WERI-Rb-1 (cell line): Measurements from ENCODE around the gene KREMEN1.

ENCODE experiments used
- DNase-seq: peaks from one replicate; pipeline ENCODE4 v3.0.0-alpha.2; 2020
- H3K27ac ChIP-seq: fragments of 250-450 bp; sonication (Bioruptor Pico); 2 replicates; pipeline ENCODE4 v1.5.1; 2020; ENCODE audit warnings: mild to moderate bottlenecking, moderate library complexity
- H3K27me3 ChIP-seq: fragments of 250-450 bp; sonication (Bioruptor Pico); 2 replicates; pipeline ENCODE4 v1.5.1; 2021; ENCODE audit warnings: mild to moderate bottlenecking, low read depth, moderate library complexity; ENCODE audit not compliant: insufficient read depth, severe bottlenecking
- H3K36me3 ChIP-seq: fragments of 250-450 bp; sonication (Bioruptor Pico); 2 replicates; pipeline ENCODE4 v1.5.1; 2020; ENCODE audit warnings: mild to moderate bottlenecking, moderate library complexity
- H3K4me3 ChIP-seq: 2 replicates; pipeline ENCODE4 v1.5.1; 2011; ENCODE audit warnings: low read depth, mild to moderate bottlenecking, control low read depth, low read length
- H3K9me3 ChIP-seq: fragments of 250-450 bp; sonication (Bioruptor Pico); 2 replicates; pipeline ENCODE4 v1.5.1; 2021; ENCODE audit warnings: mild to moderate bottlenecking, moderate library complexity; ENCODE audit not compliant: severe bottlenecking
- TF ChIP-seq, protein P1 (sequence below): IDR thresholded peaks from 2 replicates; pipeline ENCODE4 v1.5.1; 2011; ENCODE audit warnings: low read depth, mild to moderate bottlenecking, control low read depth, inconsistent platforms, low read length

The KREMEN1 gene

GRCh38 chr22:29200901-29201300, 128.1 kb downstream of the KREMEN1 start:
- Histone ChIP-seq H3K27me3 (no peaks in the 10 kb centered on the region), H3K27ac (no peak overlapping the region), H3K9me3 (no peaks in the 10 kb centered on the region), H3K36me3 (no peaks in the 10 kb centered on the region), H3K4me3 (no peak overlapping the region)
- no peak for DNase-seq
- TF ChIP-seq, protein P1, sequence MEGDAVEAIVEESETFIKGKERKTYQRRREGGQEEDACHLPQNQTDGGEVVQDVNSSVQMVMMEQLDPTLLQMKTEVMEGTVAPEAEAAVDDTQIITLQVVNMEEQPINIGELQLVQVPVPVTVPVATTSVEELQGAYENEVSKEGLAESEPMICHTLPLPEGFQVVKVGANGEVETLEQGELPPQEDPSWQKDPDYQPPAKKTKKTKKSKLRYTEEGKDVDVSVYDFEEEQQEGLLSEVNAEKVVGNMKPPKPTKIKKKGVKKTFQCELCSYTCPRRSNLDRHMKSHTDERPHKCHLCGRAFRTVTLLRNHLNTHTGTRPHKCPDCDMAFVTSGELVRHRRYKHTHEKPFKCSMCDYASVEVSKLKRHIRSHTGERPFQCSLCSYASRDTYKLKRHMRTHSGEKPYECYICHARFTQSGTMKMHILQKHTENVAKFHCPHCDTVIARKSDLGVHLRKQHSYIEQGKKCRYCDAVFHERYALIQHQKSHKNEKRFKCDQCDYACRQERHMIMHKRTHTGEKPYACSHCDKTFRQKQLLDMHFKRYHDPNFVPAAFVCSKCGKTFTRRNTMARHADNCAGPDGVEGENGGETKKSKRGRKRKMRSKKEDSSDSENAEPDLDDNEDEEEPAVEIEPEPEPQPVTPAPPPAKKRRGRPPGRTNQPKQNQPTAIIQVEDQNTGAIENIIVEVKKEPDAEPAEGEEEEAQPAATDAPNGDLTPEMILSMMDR: no peak

DNA sequence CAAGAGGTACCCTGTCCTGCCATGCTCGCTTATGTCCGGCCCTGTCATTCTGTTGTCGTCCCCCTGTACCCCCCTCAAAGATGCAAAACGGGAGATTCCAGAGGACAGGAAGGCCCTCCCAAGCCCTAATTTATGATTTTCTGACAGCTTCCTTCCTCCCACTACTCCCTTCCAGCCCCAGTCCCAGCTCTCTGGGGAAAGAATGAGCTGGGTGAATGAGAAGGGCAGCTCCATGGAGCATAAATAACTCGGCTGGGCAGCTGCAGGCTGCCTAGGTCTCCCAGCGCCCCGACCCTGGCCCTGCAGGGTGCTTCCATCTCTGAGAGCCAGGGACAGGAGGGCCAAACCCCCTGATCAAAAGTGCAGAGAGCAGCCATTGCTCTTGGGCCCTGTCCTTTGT, 128.9 kb downstream of the KREMEN1 start:
- Histone ChIP-seq H3K27ac (no peak overlapping the region), H3K4me3 (no peak overlapping the region)

DNA sequence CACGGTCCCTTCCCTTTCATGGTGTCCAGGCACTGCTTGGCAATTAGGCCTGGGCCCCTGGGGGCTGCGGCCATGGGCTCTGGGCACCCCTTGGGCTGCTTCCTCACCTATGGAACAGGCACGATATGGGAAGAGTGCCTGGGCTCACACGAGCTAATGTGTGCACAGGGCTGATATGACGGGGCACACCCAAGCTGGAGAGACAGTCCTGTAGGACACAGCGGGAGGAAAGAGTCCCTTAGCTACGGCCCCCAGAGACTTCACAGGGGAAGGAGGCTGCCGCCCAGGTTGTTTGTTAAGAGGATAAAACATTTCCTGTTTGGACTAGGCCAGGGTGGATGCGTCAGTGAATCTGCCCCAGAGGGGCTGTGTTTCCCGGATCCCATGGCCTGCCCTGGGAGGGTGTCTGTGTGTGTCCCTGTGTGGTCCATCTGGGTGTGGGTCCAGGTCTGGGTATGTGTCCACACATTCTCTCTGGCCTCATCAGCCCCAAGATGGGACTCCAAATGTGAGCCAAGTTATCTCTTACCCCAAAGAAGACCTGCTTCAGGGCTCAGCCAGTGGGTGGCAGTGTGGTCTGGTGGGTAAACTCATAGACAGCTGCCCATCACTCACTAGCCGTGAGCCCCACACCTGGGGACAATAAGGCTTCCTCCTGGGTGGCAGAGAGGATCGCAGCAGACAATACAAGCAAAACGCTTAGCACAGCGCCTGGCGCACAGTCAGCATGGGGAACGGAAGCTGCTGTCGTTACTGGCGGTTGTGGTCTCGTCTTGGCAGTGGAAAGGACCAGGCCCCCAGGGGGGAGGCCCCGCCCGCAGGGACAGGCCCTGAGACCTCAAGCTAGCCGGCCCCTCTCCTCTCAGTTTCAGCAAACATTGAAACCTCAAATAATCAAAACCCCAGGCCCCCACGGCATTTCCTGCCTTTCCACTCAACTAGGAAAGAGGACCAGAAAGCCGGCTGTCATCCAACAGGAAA, 129.7 kb downstream of the KREMEN1 start:
- Histone ChIP-seq H3K9me3 (no peaks in the 10 kb centered on the region), H3K27me3 (no peaks in the 10 kb centered on the region), H3K27ac (no peak overlapping the region), H3K36me3 (peaks cover 2% of the 10 kb centered on the region; the same call in 1 of the 2 replicates), H3K4me3 (no peak overlapping the region)
- peak; percentile 40 for DNase-seq
- TF ChIP-seq, protein P1: peak; percentile 65

More for the DNA sequence above, 128.9 kb downstream of the KREMEN1 start:
- Histone ChIP-seq H3K36me3 (no peaks in the 10 kb centered on the region), H3K27me3 (no peaks in the 10 kb centered on the region), H3K9me3 (no peaks in the 10 kb centered on the region)
- TF ChIP-seq, protein P1: no peak
- no peak for DNase-seq

DNA sequence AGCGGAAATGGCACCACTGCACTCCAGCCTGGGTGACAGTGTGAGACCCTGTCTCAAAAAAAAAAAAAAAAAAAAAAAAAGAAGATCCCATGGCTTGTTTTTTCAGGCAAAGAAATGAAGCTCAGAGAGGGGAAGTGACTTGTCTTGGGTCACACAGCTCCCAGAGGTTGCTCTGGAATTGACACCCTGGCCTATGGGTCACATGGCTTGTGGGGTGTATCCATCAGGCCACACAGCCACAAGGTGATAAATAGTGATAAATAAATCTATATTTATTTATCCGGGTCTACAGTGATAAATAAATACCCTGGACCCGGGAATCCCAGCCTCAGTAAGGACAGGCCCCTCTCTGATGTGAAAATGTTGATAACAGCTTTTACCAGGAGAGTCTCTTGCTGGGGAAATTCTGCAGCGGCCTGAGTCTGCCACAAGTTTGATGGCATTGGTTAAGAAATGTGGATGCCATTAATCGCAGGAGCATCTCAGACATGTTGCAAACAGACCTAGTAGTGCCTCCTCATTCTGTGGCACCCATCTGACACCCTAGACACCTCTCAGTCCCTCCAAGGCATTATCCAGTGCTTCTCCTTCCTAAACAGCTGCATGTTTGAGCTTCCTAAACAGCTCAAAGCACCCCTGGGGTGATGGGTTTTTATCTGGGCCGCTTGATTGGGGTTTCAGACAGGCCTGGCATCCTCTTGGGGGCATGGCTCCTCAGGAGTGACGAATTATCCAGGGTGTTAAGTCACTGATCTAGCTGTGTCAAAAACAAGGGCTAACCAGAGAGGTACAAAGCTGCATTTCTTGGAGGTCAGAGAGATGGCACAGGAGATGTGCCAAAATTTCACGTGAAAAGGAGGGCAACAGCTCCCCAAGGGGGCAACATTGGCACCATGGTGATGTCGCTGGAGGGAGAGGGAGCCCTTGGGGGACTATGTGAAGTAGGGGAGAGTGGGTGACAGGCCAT, 130.9 kb downstream of the KREMEN1 start:
- no peaks in the 10 kb centered on the region for H3K9me3 ChIP-seq
- H3K36me3 ChIP-seq: peaks cover 3% of the 10 kb centered on the region; the same call in 1 of the 2 replicates
- no peak overlapping the region for H3K4me3 ChIP-seq
- no peak for DNase-seq
- no peak overlapping the region for H3K27ac ChIP-seq
- TF ChIP-seq, protein P1: no peak
- H3K27me3 ChIP-seq: no peaks in the 10 kb centered on the region

- H3K4me3 ChIP-seq: no peak overlapping the region
- DNase-seq: no peak
- H3K27me3 ChIP-seq: no peaks in the 10 kb centered on the region
- H3K36me3 ChIP-seq: peaks cover 3% of the 10 kb centered on the region; the same call in 1 of the 2 replicates
- no peaks in the 10 kb centered on the region for H3K9me3 ChIP-seq
- TF ChIP-seq, protein P1: no peak
- no peak overlapping the region for H3K27ac ChIP-seq
These were observed 131.8 kb downstream of the KREMEN1 start for GRCh38 chr22:29204455-29205183.
